ENCODE data around the gene SAPCD1. TPM values are rescaled to one million over a fixed set of nuclear protein-coding genes. Genes with fewer than 3 reads are reported as not detected.

Gene SAPCD1
- total RNA-seq, 1 experiment from 2014 or later, result 1.7 TPM

DNA sequence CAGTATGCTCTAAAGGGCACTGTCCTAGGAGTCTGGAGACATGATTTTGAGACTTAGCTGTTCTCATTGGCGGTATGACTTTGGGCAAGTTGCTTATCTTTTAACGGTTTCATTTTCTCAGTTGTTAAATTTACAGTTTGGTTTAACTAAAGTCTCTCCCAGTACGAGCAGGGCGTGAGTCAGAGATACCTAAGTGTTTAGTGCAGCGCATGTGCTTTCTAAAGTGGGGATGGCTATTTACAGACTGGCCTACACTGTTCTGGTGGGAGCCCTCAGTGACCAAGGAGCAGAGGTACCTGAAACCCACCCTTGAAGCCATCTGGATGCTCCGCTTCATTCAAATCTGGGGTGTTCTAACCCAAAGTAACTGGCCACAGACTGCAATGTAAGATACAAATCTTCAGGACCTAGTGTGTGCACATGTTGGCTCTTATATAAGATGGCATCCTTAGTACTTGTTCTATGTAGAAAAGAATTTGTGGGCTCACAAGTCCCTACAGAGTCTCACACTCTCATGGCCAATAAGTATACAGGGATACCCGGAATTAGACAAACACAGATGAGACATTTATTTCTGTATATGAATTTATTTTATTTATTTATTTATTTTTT, 11.9 kb upstream of the SAPCD1 start:
- peak; percentile 91 for DNase-seq (ENCODE audit: low read depth)

DNA sequence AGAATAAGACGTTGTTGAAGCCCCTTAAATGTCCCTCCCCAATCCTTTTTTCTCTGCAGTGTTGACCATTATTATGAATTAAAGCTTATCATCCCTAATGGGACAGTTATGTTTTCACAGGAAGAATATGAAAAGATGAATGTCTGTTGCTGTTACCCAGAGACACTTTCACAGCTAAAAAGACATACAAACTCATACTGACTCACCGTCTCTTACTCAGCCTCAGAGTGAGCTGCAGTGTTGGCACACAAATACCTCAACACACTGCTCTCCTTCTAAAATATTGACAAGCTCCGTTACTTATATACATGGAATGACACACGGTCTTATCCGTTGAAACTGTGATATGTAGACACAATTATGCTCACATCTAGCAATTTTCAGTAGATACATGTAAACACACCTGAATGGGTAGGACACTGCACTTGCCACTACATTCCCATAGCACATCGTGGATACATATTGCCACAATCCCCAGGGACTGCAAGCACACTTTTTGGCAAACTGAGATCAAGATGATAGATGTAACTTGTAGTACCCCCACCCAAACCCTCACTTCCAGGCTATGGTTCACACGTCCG, 9.6 kb upstream of the SAPCD1 start:
- DNase-seq (ENCODE audit: low read depth), result peak; percentile 88

DNA sequence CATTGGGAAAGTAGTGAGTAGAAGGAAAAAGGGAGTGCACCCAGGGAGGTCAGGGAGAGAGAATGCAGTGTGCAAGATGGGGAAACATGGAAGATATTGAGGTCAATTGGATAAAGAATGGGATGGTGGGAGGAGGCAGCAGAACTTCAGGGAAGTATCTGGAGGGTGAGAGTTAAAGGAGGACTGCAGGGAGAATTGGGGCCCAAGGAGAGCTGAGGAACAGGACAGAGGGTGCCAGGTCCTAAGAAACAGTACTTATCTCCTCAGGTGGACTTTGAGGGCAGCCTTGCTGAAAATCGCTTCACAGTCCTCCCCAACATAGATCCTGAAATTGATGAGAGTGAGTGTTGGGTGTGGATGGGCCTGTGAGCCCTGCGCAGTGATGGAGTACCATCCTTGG, 4.2 kb upstream of the SAPCD1 start:
- no peak for DNase-seq (ENCODE audit: low read depth)

DNA sequence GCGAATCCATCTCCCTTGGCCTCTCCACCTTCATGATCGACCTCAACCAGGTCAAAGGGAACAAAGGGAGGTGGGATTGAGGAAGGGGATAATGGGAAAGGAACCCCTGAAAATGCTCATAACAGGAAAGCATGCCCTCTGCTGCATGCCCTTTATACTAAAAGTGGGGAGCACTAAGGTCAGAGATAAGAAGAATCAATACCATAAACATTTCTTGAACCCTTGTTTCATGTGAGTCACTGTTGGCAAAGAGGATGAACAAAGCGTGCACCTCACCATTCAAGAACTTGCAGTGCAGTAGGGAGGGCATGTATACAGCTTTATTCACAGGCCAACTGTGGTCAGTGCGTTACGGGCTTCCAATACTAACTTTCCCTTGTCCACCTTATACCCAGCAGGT, 1.7 kb upstream of the SAPCD1 start:
- DNase-seq (ENCODE audit: low read depth), result no peak

DNA sequence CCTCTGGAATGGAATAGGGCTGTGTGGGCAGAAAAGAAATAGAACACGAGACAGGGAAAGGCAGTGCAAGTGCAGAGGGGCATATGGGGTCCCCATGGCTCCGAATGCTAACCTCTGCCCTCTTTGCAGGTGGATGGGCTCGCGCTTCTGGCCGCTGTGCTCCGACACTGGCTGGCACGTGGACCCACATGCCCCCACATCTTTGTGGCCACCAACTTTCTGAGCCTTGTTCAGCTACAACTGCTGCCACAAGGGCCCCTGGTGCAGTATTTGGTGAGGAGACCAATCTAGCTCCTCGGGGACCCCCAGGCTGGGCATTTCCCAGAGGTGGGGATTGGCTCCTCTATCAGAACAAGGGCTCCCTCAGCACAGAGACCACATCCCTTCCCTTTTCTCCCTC, 1.1 kb upstream of the SAPCD1 start:
- no peak for DNase-seq (ENCODE audit: low read depth)

DNA sequence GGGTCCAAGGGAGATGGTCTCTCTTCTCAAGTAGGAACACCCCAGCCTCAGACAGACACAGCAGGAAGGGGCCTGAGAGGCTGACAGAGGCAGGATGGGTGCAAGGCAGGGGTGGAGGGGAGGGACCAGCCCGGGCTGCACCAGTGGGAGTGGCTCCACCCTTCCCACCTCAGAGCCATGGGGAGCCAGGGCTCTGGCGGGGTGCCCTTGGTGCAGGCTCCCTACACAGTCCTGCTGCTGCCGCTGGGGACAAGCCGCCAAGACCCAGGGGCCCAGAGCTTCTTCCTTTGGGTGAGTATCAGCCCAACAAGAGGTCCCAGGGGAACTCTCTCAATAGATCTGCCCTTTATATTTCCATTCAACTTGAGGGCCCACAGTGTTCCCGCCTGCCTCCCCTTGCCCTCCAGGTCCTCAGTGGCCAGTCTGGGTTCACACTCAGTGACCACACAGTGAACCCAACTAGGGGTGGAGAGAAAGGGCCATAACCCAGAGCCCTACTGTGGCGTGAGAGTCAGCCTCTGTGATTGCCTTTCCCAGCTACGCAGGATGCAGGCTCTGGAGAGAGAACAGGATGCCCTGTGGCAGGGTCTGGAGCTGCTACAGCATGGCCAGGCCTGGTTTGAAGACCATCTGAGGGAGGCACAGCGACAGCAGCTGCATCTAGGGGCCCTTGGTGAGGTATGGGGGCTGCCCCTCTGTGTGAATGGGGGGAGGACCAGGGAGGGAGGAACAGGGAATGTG, 592 bp downstream of the SAPCD1 start:
- DNase-seq (ENCODE audit: low read depth), result no peak

DNA sequence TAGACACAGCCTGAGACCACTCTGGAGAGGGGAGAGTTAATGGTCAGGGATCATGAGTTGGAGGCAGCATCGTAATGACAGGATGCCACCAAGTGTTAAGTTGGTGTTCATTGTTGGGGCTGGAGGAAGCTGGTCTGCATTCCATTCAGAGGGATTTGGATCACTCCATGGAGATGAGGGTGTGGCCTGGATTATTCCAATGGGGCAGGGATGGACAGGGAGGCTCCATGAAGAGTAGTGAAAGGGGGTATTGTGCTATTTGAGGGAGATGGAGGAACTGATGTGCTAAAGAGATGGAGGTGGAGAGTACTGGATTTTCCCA, 1.1 kb downstream of the SAPCD1 start:
- peak; percentile 71 for DNase-seq (ENCODE audit: low read depth)

DNA sequence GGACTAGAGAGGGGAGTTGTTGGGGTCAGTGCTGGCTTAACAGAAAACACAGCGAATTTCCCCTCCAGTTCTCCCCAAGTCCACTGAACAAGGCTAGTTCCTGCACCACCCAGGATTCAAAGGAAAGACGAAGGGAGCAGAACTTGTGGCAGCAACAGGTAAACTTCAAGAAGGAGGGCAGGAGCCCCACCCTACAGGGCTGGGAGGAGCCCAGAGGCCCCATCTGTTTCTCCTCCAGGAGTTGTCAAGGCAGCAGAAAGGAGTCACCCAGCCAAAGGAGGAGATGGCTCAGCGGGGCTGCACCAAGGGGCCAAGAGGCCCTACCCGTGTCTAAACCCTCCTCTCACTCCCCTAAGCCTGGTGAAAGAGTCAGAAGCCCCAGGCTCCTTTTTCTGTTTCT, 1.7 kb downstream of the SAPCD1 start:
- no peak for DNase-seq (ENCODE audit: low read depth)

DNA sequence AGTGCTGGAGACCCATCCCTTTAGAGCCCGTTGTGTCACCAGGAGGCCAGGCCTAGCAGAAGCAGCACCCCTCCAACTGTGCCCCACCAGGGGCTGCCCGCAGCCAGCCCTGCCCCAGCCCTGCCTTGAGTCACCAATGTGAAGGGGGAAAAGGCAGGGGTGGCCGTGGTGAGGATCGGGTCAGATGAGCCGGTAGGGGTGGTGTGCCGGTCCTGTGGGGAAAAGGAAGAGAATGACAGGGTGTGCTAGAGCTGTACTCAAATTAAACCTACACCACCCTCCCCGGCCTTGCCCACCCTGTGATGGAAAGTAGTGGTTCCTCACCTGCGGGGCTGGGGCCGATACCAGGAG, 3.1 kb downstream of the SAPCD1 start:
- no peak for DNase-seq (ENCODE audit: low read depth)

DNA sequence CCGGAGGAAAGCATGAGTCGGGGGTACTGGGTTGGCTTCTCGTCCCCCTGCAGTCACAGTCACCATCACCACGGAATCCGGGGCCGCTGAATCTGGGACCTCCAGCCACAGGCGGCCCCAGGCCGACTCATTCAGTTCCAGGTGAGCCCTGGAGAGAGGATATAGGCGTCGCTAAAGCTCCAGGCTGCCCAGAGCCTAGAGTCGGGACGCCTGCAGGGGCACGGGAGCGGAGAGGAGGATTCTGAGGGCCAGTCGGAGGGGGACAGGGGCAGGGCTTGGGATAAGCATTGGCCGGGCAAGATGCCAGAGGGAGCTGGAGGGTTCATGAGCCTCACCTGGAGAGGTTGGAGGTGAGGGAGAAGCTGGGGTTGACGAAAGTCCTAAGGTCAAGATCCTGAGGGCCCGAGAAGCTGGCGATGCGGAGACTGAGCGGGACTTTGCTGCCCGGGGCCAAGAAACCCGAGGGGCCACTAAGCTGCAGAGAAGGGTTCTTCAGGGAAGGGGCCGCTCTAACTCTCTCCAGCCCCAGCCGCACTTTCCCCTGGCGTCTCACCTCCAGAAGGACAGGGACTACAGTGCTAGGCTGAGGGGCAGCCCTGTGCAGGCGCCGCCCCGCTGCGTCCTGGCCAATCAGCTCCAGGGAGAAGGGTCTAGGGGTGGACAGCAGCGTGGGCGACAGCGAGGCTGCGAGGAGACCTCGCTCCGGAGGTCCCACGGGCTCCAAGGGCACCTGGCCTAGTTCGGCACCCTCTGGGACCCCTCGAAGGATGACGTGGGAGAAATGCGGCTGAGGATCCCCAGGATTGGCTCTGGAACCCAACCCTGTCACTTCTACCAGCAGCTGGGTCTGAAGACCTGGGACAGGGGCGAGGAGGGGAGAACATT, 3.7 kb downstream of the SAPCD1 start:
- no peak for DNase-seq (ENCODE audit: low read depth)

DNA sequence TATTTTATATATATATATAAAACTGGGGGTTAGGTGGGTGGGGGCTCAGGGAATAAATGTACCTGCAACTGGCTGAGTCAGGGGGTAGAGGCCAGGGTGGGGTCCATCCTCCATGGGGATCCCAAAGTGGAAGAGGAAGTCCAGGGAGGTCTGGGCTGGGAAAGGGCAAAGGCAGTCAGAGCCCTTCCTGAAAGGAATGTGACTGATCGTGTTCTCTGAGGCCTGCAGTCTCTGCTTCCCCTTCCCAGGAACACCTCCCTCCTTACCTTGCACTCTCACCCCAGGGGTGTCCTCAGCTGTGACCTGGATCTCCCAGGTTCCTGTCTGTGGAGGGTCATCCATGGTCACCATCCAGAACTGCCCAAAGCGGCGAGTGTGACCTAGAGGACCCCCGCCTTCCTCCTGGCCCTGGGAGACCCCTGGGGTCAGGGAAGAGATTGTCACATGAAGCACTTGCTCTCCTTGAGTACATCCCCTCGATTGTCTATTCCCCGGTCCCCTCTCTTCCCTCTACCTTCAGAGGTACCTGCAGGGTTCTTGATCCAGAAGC, 4.7 kb downstream of the SAPCD1 start:
- DNase-seq (ENCODE audit: low read depth), result no peak

DNA sequence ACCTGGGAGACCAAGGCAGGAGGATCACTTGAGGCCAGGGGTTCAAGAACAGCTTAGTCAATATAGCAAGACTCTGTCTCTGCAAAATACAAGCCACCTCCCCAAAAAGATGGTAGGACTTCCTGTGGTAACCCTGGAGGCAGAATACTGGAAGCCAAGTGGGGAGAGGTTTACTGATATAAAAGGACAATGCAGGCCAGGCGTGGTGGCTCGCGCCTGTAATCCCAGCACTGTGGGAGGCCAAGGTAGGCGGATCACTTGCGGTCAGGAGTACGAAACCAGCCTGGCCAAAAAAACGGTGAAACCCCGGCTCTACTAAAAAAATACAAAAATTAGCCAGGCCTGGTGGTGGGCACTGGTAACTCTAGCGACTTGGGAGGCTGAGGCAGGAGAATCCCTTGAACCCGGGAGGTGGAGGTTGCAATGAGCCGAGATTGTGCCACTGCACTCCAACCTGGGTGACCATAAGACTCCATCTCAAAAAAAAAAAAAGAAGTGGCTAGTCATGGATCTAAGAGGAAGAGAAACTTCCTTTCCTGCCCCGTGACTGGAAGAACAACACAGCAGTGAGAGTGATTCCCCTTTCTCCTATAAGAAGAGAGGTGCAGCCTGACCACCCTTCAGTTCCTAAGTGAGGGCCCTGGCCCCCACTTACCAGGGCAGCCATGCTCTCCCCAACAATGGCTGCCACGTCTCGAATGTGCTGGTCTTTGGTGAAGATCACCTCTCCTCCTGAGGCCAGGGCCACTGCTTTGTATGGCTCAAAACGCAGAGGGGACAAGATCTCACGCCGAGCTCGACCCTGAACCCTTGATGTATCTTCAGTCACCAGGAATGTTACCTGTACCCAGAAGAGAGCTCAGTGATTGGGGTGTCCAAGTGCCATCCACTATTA, 6.2 kb downstream of the SAPCD1 start:
- no peak for DNase-seq (ENCODE audit: low read depth)

DNA sequence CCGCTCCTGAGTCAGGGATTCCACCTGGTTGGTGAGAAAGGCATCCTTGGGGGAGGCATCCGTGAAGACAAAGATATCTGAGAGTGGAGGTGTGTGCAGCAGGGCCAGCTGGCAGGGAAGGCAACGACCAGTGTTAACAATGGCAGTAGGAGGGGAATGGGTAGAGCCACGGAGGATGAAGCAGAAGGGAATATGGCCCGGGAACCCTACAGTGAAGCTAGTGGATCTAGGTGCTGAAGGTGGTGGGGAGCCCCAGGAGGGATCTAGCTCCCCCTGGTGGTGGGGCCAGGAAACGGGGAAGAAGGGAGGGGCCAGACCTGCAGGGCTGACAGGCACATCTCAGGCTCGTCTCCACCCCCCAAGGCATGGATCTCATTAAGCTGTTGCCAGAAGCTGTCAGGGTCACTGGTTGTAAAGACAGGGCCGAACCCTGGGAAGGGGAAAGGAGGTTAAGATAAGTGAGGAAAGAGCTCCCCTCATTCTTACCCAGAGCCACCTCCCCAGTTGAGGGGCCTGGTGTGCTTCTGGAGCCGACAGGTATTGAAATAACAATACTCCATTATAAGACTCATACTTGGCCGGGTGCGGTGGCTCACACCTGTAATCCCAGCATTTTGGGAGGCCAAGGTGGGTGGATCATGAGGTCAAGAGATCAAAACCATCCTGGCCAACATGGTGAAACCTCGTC, 7.4 kb downstream of the SAPCD1 start:
- peak; percentile 70 for DNase-seq (ENCODE audit: low read depth)

DNA sequence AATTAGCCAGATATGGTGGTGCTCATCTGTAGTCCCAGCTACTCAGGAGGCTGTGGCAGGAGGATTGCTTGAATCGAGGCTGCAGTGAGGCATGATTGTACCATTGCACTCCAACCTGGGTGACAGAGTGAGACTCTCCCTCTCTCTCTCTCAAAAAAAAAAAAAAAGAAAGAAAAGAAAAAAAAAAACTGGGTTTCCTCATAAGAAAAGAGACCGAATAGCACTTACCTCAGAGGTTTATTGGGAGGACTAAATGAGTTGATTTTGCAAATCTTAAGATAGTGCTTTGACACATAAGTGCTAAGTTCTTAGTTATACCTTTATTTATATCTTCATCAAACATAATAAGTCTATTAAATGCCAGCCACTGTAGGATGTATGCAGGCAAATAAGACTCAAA, 8.4 kb downstream of the SAPCD1 start:
- DNase-seq (ENCODE audit: low read depth), result no peak

DNA sequence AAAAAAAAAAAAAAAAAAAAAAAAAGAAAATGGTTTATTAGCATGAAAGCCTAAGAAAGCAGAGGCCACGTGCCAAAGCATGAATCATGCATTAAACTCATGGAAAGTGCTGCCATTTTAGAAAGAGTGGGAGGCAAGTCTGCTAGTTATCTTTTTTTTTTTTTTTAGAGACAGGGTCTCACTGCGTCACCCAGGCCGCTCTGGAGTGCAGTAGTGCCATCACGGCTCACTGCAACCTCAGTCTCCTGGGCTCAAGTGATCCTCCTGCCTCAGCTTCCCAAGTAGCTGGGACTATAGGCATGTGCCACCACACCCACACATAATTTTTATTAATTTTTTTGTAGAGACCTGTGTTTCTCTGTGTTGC, 9.5 kb downstream of the SAPCD1 start:
- DNase-seq (ENCODE audit: low read depth), result peak; percentile 67

DNA sequence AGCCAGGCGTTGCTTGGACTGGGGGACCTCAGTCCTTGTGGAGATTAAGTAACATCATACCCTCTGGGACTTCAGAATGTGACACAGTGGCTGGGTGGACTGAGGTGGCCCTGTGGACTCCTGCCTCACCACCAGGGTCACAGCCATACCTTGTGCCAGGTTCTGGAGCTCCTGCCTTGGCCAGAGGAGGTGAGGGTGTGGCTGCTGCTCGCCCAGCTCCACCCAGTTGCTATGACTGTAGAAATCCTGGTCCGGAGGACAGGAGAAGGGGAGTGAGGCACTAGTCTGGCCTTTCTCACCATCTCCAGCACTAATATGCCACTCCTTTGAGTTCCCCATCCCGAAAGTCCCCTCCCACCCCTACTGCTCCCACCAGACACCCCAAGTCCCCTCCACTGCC, 12.7 kb downstream of the SAPCD1 start:
- no peak for DNase-seq (ENCODE audit: low read depth)

DNA sequence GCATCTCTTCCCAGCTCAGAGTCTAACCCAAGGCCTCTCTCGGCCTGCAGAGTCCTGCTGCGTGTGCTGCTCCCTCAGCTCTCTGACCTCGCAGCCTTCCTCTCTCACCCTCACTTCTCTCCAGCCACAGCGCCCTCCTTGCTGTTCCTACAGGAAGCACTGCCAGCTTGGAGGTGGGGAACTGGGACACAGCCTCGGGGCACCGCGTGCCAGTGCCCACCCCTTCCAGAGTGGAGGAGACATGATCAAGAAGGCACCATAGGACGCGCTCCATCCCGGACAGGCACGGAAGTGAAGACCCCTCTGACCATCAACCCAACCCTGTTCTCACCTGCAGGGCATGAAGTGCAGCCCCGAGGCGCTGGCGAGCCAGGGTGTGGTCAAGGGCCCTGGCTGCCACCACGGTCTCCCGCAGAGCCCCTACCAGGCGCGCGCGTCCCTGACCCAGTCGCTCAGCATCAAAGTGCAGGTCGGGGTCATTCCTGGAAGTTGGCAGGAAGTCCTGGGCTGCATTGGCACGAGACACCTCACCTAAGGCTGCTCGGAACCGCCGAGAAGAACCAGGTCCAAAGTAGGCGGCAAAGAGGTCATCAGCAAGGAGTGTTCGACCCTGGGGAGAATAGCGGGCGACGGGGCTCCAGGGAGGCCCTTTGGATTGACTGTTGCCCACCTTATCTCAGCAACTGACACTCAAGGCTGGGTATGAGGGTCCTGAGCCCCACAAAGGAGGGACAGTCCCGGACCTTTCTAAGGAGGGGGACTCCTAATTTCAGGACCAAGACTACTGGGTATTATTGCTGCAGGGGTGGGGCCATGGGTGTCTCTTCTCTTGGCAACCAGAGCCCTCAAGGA, 13.4 kb downstream of the SAPCD1 start:
- no peak for DNase-seq (ENCODE audit: low read depth)

DNA sequence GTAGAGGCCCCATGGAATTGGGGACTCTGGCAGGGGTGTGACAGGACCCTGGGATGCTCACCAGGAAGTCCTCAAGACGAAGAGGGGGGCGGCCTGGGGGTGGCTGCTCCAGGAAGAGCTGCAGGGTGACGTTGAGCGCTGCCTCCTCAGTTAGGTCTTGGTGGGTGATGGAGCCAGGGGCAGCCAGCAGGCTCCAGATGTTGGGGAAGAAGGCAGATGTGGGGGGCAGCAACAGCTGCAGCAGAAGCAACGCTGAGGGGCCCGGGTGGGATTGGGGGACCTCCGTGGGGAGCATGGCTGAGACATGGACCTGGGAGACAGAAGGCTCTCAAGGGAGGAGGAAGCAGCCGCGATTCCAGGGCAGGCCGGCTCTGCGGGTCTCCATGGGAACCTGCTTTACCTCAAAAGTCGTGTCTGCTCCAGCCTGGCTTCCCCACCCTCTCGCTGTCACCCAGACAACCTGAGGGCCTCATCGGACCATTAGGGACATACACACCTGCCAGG, 14.1 kb downstream of the SAPCD1 start:
- DNase-seq (ENCODE audit: low read depth), result no peak

DNA sequence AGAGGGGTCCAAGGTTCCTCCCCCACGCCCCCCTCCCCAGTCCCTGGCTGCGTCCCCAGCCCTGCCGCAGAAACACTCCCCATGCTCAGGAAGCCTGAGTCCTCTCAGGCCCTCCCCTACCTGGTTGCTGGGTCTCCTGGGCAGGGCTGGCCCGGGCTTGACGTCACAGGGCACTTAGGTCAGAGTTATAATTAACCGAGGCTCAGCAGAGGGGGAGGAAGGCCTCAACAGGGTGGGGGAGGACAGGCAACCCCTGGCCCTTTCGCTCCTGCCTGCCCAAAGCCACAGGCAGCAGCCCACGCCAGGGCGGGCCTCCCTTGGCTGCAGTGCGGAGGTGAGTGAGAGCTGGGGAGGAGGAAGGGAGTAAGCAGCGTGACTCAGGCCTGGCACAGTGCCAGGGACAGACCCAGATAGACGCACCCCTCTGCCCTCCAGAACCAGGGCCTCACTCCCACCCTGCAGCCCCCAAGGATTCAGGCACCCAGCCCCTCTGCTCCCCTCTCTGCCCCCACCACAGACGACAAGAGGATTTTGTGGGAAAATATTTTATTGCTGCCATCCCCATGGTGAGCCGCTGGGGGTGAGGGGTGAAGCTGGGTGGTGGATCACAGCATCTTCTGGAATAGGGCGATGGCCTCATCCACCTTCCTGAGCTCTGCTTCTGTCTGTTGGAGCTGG, 14.7 kb downstream of the SAPCD1 start, which contains the start of gene VWA7:
Gene VWA7 (minus strand): TSS at position 340 of the 678 bp plus-strand sequence. CDS start 549 bp downstream, outside the sequence.
- peak; percentile 95 for DNase-seq (ENCODE audit: low read depth)
